Stimulated activated CD8-positive, alpha-beta memory T cell treated with anti-CD3 and anti-CD28 coated beads, Interleukin-12 subunit alpha, Interleukin-12 subunit beta, amount 100 ng/mL, for 4 hours (primary cell): ENCODE data around the gene COL10A1.

Experiments used
- DNase-seq: peaks from one replicate; pipeline ENCODE4 v3.0.0-alpha.2; 2020; ENCODE audit warnings: low read depth

COL10A1 gene

GRCh38 chr6:116126032-116126431, at the start of gene COL10A1:
Gene COL10A1, minus strand, starts transcription at chr6:116126132. Its CDS starts 640 bp downstream, at chr6:116125492.
- DNase-seq = no peak

- no peak for DNase-seq
Observed at GRCh38 chr6:116175344-116175743, 49.4 kb upstream of the COL10A1 start.

GRCh38 chr6:116173928-116174327, 48.0 kb upstream of the COL10A1 start:
- DNase-seq = no peak

GRCh38 chr6:116170358-116171057, 44.6 kb upstream of the COL10A1 start:
- DNase-seq = no peak

GRCh38 chr6:116169880-116170279, 43.9 kb upstream of the COL10A1 start:
- no peak for DNase-seq

GRCh38 chr6:116168148-116168547, 42.2 kb upstream of the COL10A1 start:
- DNase-seq = no peak

- no peak for DNase-seq
Observed at GRCh38 chr6:116166369-116166768, 40.4 kb upstream of the COL10A1 start.

GRCh38 chr6:116165596-116165995, 39.7 kb upstream of the COL10A1 start:
- DNase-seq = no peak

- no peak for DNase-seq
Observed at GRCh38 chr6:116159782-116160524, 34.0 kb upstream of the COL10A1 start.

GRCh38 chr6:116158641-116159040, 32.7 kb upstream of the COL10A1 start:
- no peak for DNase-seq

- no peak for DNase-seq
Observed at GRCh38 chr6:116157391-116157790, 31.5 kb upstream of the COL10A1 start.

- no peak for DNase-seq
Observed at GRCh38 chr6:116156405-116157326, 30.7 kb upstream of the COL10A1 start.

- no peak for DNase-seq
Observed at GRCh38 chr6:116154887-116155286, 29.0 kb upstream of the COL10A1 start.

- no peak for DNase-seq
Observed at GRCh38 chr6:116152620-116153019, 26.7 kb upstream of the COL10A1 start.

GRCh38 chr6:116145803-116146675, 20.1 kb upstream of the COL10A1 start:
- DNase-seq = no peak

- no peak for DNase-seq
Observed at GRCh38 chr6:116144605-116145004, 18.7 kb upstream of the COL10A1 start.

GRCh38 chr6:116139917-116140316, 14.0 kb upstream of the COL10A1 start:
- DNase-seq = no peak

GRCh38 chr6:116136933-116137340, 11.0 kb upstream of the COL10A1 start:
- peak; percentile 4 for DNase-seq

GRCh38 chr6:116136373-116136772, 10.4 kb upstream of the COL10A1 start:
- no peak for DNase-seq

- DNase-seq = no peak
Observed at GRCh38 chr6:116133453-116133852, 7.5 kb upstream of the COL10A1 start.

- DNase-seq = no peak
Observed at GRCh38 chr6:116127771-116128493, 2.0 kb upstream of the COL10A1 start.
